Naive B cell (primary cell): ENCODE measurements around the gene SLC25A5. TPM values are rescaled to one million over a fixed set of nuclear protein-coding genes. Genes with fewer than 3 reads are reported as not detected.
"Not testable (repeated sequence)": the region's sequence is repeated elsewhere in the genome, so short reads cannot be mapped to it uniquely, and the experiment has no call there.

Experiments
- ATAC-seq, 2 donors: fragments of 150-1000 bp; cut with Tn5 transposase; 2 replicates each; pipeline ENCODE4 v1.10.0; 2021; ENCODE audit warnings: low read depth in 2 of 2, mild to moderate bottlenecking in 2 of 2, moderate library complexity in 2 of 2
- DNase-seq: peaks from one replicate; pipeline ENCODE4 v3.0.0; 2022
- H3K27ac Mint-ChIP-seq, 6 donors: one replicate each; pipeline ENCODE4 v1.8.0; 2020 to 2022; ENCODE audit warnings: mild to moderate bottlenecking in 6 of 6, mixed read lengths in 6 of 6, moderate library complexity in 5 of 6, inconsistent platforms in 2 of 6
- H3K27me3 Mint-ChIP-seq, 3 donors: one replicate each; pipeline ENCODE4 v1.8.0; 2021 to 2022; ENCODE audit warnings: mixed read lengths in 3 of 3, mild to moderate bottlenecking in 1 of 3
- H3K36me3 Mint-ChIP-seq, 2 donors: one replicate each; pipeline ENCODE4 v1.8.0; 2020 to 2022; ENCODE audit warnings: mixed read lengths in 2 of 2, inconsistent platforms in 1 of 2, mild to moderate bottlenecking in 1 of 2
- H3K4me1 Mint-ChIP-seq, 3 donors: one replicate each; pipeline ENCODE4 v1.8.0; 2020 to 2022; ENCODE audit warnings: mixed read lengths in 3 of 3, inconsistent platforms in 1 of 3, mild to moderate bottlenecking in 1 of 3, moderate library complexity in 1 of 3
- H3K4me3 Mint-ChIP-seq, 8 donors: one replicate each; pipeline ENCODE4 v1.8.0; 2020 to 2022; ENCODE audit warnings: mild to moderate bottlenecking in 8 of 8, mixed read lengths in 8 of 8, moderate library complexity in 8 of 8, inconsistent platforms in 2 of 8
- H3K9me3 Mint-ChIP-seq, 7 donors: one replicate each; pipeline ENCODE4 v1.8.0; 2020 to 2022; ENCODE audit warnings: mixed read lengths in 7 of 7, mild to moderate bottlenecking in 5 of 7, inconsistent platforms in 2 of 7, moderate library complexity in 1 of 7
- polyA plus RNA-seq, 6 donors: library from polyadenylated mRNA; unstranded; fragments of 300-500 nt; fragmentation: Illumina TruSeq; gene quantifications; one replicate each; pipeline ENCODE4 v1.2.3, GENCODE V29; 2021; ENCODE audit warnings: low read depth in 6 of 6

SLC25A5 gene
- polyA plus RNA-seq = 100 to 1,000 TPM; 309 to 601 (median 346) TPM

- peak; percentile 80 to 81 for ATAC-seq
- no peaks in the 10 kb centered on the region for H3K9me3 Mint-ChIP-seq
- DNase-seq = peak; percentile 83
- H3K36me3 Mint-ChIP-seq = no peaks in the 10 kb centered on the region
- H3K4me1 Mint-ChIP-seq = peaks cover 5 to 11% (median 11%) of the 10 kb centered on the region in 3 donors
- H3K4me3 Mint-ChIP-seq = peak within 1 kb of the TSS; percentile 86 to 96 (median 92)
- H3K27ac Mint-ChIP-seq = peak within 1 kb of the TSS; percentile 91 to 98 (median 97)
- no peaks in the 10 kb centered on the region for H3K27me3 Mint-ChIP-seq
Observed at GRCh38 chrX:119467842-119468550, at the start of gene SLC25A5. TSS of gene SLC25A5 (plus strand) at chrX:119468444. CDS start at chrX:119468516, 72 bp downstream.

- DNase-seq (no peak), ATAC-seq (no peak)
- no peak overlapping the region for H3K4me3 Mint-ChIP-seq
- H3K9me3 Mint-ChIP-seq = no peaks in the 10 kb centered on the region
- no peaks in the 10 kb centered on the region for H3K27me3 Mint-ChIP-seq
- peaks cover 0 to 13% of the 10 kb centered on the region in 2 donors for H3K36me3 Mint-ChIP-seq
- no peak overlapping the region for H3K27ac Mint-ChIP-seq
- no peaks in the 10 kb centered on the region for H3K4me1 Mint-ChIP-seq
Observed at GRCh38 chrX:119419146-119419545, 49.1 kb upstream of the SLC25A5 start.

- peaks cover 0 to 3% (median 0%) of the 10 kb centered on the region in 7 donors for H3K9me3 Mint-ChIP-seq
- H3K4me1 Mint-ChIP-seq = no peaks in the 10 kb centered on the region
- H3K4me3 Mint-ChIP-seq = no peak overlapping the region
- no peaks in the 10 kb centered on the region for H3K27me3 Mint-ChIP-seq
- no peak for DNase-seq
- H3K36me3 Mint-ChIP-seq = peaks cover 0 to 13% of the 10 kb centered on the region in 2 donors
- no peak for ATAC-seq
- peak overlapping the region in 1 of 6 donors; percentile 67 for H3K27ac Mint-ChIP-seq
Observed at GRCh38 chrX:119419898-119420297, 48.3 kb upstream of the SLC25A5 start.

GRCh38 chrX:119421016-119421705 lies 47.1 kb upstream of the SLC25A5 start:
- Mint-ChIP-seq H3K4me3 (no peak overlapping the region), H3K4me1 (peaks cover 5 to 12% (median 6%) of the 10 kb centered on the region in 3 donors), H3K36me3 (peaks cover 0 to 13% of the 10 kb centered on the region in 2 donors), H3K27ac (no peak overlapping the region), H3K27me3 (no peaks in the 10 kb centered on the region), H3K9me3 (peaks cover 0 to 3% (median 0%) of the 10 kb centered on the region in 7 donors)
- ATAC-seq (no peak), DNase-seq (no peak)

- DNase-seq (no peak), ATAC-seq (no peak)
- Mint-ChIP-seq H3K9me3 (peaks cover 0 to 4% (median 0%) of the 10 kb centered on the region in 7 donors), H3K4me3 (no peak overlapping the region), H3K4me1 (peaks cover 13 to 29% (median 18%) of the 10 kb centered on the region in 3 donors), H3K27ac (no peak overlapping the region), H3K27me3 (no peaks in the 10 kb centered on the region), H3K36me3 (peaks cover 0 to 13% of the 10 kb centered on the region in 2 donors)
Observed at GRCh38 chrX:119423631-119424030, 44.6 kb upstream of the SLC25A5 start.

- Mint-ChIP-seq H3K4me1 (peaks cover 13 to 29% (median 18%) of the 10 kb centered on the region in 3 donors), H3K27ac (peak overlapping the region in 2 of 6 donors; percentile 37 to 48), H3K4me3 (no peak overlapping the region), H3K36me3 (peaks cover 0 to 7% of the 10 kb centered on the region in 2 donors), H3K9me3 (peaks cover 0 to 4% (median 0%) of the 10 kb centered on the region in 7 donors), H3K27me3 (no peaks in the 10 kb centered on the region)
- DNase-seq (no peak), ATAC-seq (no peak)
Observed at GRCh38 chrX:119424999-119425398, 43.2 kb upstream of the SLC25A5 start.

GRCh38 chrX:119427024-119427794 lies 41.0 kb upstream of the SLC25A5 start:
- ATAC-seq (peak; percentile 93 to 96), DNase-seq (peak; percentile 58)
- Mint-ChIP-seq H3K36me3 (peaks cover 0 to 4% of the 10 kb centered on the region in 2 donors), H3K4me1 (peaks cover 13 to 29% (median 18%) of the 10 kb centered on the region in 3 donors), H3K4me3 (peak overlapping the region in 6 of 8 donors; percentile 33 to 85 (median 66)), H3K27me3 (no peaks in the 10 kb centered on the region), H3K27ac (peak overlapping the region in 4 of 6 donors; percentile 7 to 87 (median 65)), H3K9me3 (peaks cover 0 to 4% (median 0%) of the 10 kb centered on the region in 7 donors)

GRCh38 chrX:119427795-119428185 lies 40.5 kb upstream of the SLC25A5 start:
- Mint-ChIP-seq H3K27me3 (no peaks in the 10 kb centered on the region), H3K4me3 (peak overlapping the region in 4 of 8 donors; percentile 26 to 85 (median 66)), H3K4me1 (peaks cover 13 to 29% (median 18%) of the 10 kb centered on the region in 3 donors), H3K36me3 (no peaks in the 10 kb centered on the region), H3K9me3 (peaks cover 0 to 4% (median 0%) of the 10 kb centered on the region in 7 donors), H3K27ac (peak overlapping the region in 2 of 6 donors; percentile 7 to 60)
- no peak for ATAC-seq
- DNase-seq = no peak

- ATAC-seq (no peak), DNase-seq (no peak)
- peaks cover 7 to 13% of the 10 kb centered on the region in 2 donors for H3K36me3 Mint-ChIP-seq
- H3K4me1 Mint-ChIP-seq = peaks cover 13 to 29% (median 18%) of the 10 kb centered on the region in 3 donors
- peaks cover 0 to 9% (median 6%) of the 10 kb centered on the region in 7 donors for H3K9me3 Mint-ChIP-seq
- peak overlapping the region in 1 of 6 donors; percentile 20 for H3K27ac Mint-ChIP-seq
- no peaks in the 10 kb centered on the region for H3K27me3 Mint-ChIP-seq
- no peak overlapping the region for H3K4me3 Mint-ChIP-seq
Observed at GRCh38 chrX:119429471-119429870, 38.8 kb upstream of the SLC25A5 start.

GRCh38 chrX:119441295-119441694 lies 26.9 kb upstream of the SLC25A5 start:
- not testable (repeated sequence) for ATAC-seq, H3K27me3 Mint-ChIP-seq, H3K9me3 Mint-ChIP-seq, H3K27ac Mint-ChIP-seq, H3K36me3 Mint-ChIP-seq, H3K4me1 Mint-ChIP-seq, DNase-seq
- H3K4me3 Mint-ChIP-seq = peak overlapping the region in 1 of 8 donors; percentile 25

GRCh38 chrX:119442286-119442685 lies 26.0 kb upstream of the SLC25A5 start:
- DNase-seq (no peak), ATAC-seq (no peak)
- H3K4me3 Mint-ChIP-seq = no peak overlapping the region
- H3K27ac Mint-ChIP-seq = peak overlapping the region in 1 of 6 donors; percentile 44
- H3K4me1 Mint-ChIP-seq = no peaks in the 10 kb centered on the region
- H3K27me3 Mint-ChIP-seq = no peaks in the 10 kb centered on the region
- peaks cover 0 to 3% (median 0%) of the 10 kb centered on the region in 7 donors for H3K9me3 Mint-ChIP-seq
- H3K36me3 Mint-ChIP-seq = no peaks in the 10 kb centered on the region

GRCh38 chrX:119453202-119453601 lies 15.0 kb upstream of the SLC25A5 start:
- ATAC-seq = no peak
- Mint-ChIP-seq H3K4me3 (no peak overlapping the region), H3K27me3 (peaks cover 0 to 3% (median 0%) of the 10 kb centered on the region in 3 donors), H3K27ac (no peak overlapping the region), H3K36me3 (peaks cover 8 to 16% of the 10 kb centered on the region in 2 donors), H3K4me1 (peaks cover 0 to 5% (median 5%) of the 10 kb centered on the region in 3 donors), H3K9me3 (peaks cover 0 to 2% (median 0%) of the 10 kb centered on the region in 7 donors)
- DNase-seq = no peak

GRCh38 chrX:119455264-119455663 lies 13.0 kb upstream of the SLC25A5 start:
- no peak for DNase-seq
- peak overlapping the region in 1 of 6 donors; percentile 7 for H3K27ac Mint-ChIP-seq
- H3K4me1 Mint-ChIP-seq = peaks cover 0 to 5% (median 5%) of the 10 kb centered on the region in 3 donors
- peaks cover 8 to 13% of the 10 kb centered on the region in 2 donors for H3K36me3 Mint-ChIP-seq
- ATAC-seq = no peak
- no peaks in the 10 kb centered on the region for H3K27me3 Mint-ChIP-seq
- no peak overlapping the region for H3K4me3 Mint-ChIP-seq
- peaks cover 0 to 2% (median 0%) of the 10 kb centered on the region in 7 donors for H3K9me3 Mint-ChIP-seq
